DOHH2 (cell line): ENCODE data around the gene CAPZA3.

Source experiments
- EZH2phosphoT487 ChIP-seq: fragments of 200-600 bp; sonication (generic); IDR thresholded peaks from 2 replicates; pipeline ENCODE4 v1.6.1; 2017; ENCODE audit warnings: borderline replicate concordance, mild to moderate bottlenecking, antibody characterized with exemption, low read length, moderate library complexity, mixed read lengths
- TF ChIP-seq, protein P1 (sequence below): fragments of 200-600 bp; sonication (generic); IDR thresholded peaks from one replicate; pipeline ENCODE4 v1.5.1; 2014; ENCODE audit warnings: antibody characterized with exemption, mild to moderate bottlenecking, low read depth, low read length; ENCODE audit not compliant: poor library complexity, severe bottlenecking

GRCh38 chr12:18719922-18720510, 17.9 kb upstream of the CAPZA3 start:
- TF ChIP-seq, protein P1, sequence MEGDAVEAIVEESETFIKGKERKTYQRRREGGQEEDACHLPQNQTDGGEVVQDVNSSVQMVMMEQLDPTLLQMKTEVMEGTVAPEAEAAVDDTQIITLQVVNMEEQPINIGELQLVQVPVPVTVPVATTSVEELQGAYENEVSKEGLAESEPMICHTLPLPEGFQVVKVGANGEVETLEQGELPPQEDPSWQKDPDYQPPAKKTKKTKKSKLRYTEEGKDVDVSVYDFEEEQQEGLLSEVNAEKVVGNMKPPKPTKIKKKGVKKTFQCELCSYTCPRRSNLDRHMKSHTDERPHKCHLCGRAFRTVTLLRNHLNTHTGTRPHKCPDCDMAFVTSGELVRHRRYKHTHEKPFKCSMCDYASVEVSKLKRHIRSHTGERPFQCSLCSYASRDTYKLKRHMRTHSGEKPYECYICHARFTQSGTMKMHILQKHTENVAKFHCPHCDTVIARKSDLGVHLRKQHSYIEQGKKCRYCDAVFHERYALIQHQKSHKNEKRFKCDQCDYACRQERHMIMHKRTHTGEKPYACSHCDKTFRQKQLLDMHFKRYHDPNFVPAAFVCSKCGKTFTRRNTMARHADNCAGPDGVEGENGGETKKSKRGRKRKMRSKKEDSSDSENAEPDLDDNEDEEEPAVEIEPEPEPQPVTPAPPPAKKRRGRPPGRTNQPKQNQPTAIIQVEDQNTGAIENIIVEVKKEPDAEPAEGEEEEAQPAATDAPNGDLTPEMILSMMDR: no peak
- no peak for TF ChIP-seq EZH2phosphoT487
